Fibroblast of the aortic adventitia (primary cell): ENCODE data around the gene CRHR2. TPM values are rescaled to one million over a fixed set of nuclear protein-coding genes. Genes with fewer than 3 reads are reported as not detected.

Experiments
- DNase-seq: peaks from one replicate; pipeline ENCODE4 v3.0.0-alpha.2; 2010; ENCODE audit warnings: low read depth
- H3K4me3 ChIP-seq: 2 replicates; pipeline ENCODE4 v1.5.1; 2011; ENCODE audit warnings: low read depth, mild to moderate bottlenecking, control low read depth, low read length, moderate library complexity
- total RNA-seq: library from RNA; depleted of rRNA; stranded (reverse); fragments of >200 nt; gene quantifications from 2 replicates; pipeline ENCODE4 v1.2.3, GENCODE V29; 2012; ENCODE audit warnings: low replicate concordance
- TF ChIP-seq, protein P1 (sequence below): IDR thresholded peaks from 2 replicates; pipeline ENCODE4 v1.5.1; 2011; ENCODE audit warnings: mild to moderate bottlenecking, low read length, control low read depth, inconsistent platforms; ENCODE audit not compliant: insufficient read depth

CRHR2 gene
- total RNA-seq, 1 donor = not detected

DNA sequence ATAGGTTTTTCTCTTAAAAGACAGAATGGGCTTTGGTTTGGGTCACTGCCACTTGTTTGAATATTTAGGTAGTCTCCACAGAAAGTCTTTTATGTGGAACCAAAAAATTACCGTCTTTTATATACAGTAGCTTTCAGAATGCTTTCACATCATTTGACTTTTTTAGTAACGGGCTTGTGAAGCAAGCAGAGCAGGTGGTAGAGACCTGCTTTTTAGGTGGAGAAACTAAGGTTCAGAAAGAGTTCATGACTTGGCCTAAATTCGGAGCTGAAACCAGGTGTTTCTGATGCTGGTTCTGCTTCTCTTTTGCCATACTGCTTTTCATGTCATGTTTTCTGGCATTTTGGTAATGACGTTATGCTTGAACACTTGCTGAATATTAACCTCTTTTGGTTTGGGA lies 51.3 kb downstream of the CRHR2 start:
- H3K4me3 ChIP-seq = no peak overlapping the region
- no peak for DNase-seq
- TF ChIP-seq, protein P1, sequence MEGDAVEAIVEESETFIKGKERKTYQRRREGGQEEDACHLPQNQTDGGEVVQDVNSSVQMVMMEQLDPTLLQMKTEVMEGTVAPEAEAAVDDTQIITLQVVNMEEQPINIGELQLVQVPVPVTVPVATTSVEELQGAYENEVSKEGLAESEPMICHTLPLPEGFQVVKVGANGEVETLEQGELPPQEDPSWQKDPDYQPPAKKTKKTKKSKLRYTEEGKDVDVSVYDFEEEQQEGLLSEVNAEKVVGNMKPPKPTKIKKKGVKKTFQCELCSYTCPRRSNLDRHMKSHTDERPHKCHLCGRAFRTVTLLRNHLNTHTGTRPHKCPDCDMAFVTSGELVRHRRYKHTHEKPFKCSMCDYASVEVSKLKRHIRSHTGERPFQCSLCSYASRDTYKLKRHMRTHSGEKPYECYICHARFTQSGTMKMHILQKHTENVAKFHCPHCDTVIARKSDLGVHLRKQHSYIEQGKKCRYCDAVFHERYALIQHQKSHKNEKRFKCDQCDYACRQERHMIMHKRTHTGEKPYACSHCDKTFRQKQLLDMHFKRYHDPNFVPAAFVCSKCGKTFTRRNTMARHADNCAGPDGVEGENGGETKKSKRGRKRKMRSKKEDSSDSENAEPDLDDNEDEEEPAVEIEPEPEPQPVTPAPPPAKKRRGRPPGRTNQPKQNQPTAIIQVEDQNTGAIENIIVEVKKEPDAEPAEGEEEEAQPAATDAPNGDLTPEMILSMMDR = no peak

- no peak for DNase-seq
- TF ChIP-seq, protein P1 = no peak
- H3K4me3 ChIP-seq = no peak overlapping the region
These were observed 55.2 kb downstream of the CRHR2 start for GRCh38 chr7:30627026-30627425.

- TF ChIP-seq, protein P1 = no peak
- DNase-seq = no peak
These were observed 57.0 kb downstream of the CRHR2 start for GRCh38 chr7:30625283-30625682.

DNA sequence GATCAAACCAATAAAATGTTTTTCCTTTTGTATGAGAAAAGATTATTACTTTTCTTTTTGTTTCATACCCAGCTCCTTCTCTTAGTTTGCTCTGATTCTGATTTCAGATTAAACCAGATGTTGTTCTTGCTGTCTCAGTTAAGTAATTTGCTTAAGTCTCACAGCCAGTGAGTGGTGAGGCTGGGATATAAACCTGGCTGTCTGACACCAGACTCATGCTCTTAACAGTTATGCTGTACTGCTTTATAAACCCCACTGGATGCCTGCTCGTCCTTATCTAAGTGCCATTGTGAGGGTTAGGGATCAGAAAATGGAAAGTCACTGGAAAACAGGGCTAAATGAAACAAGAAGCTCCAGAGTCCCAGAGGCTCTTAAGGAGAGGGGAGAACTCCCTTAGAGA lies 63.3 kb downstream of the CRHR2 start:
- TF ChIP-seq, protein P1 = no peak
- no peak overlapping the region for H3K4me3 ChIP-seq
- DNase-seq = no peak

More at GRCh38 chr7:30625283-30625682, 57.0 kb downstream of the CRHR2 start:
- no peak overlapping the region for H3K4me3 ChIP-seq

GRCh38 chr7:30618080-30618676 lies 64.1 kb downstream of the CRHR2 start:
- DNase-seq = no peak
- H3K4me3 ChIP-seq = no peak overlapping the region
- TF ChIP-seq, protein P1 = no peak

DNA sequence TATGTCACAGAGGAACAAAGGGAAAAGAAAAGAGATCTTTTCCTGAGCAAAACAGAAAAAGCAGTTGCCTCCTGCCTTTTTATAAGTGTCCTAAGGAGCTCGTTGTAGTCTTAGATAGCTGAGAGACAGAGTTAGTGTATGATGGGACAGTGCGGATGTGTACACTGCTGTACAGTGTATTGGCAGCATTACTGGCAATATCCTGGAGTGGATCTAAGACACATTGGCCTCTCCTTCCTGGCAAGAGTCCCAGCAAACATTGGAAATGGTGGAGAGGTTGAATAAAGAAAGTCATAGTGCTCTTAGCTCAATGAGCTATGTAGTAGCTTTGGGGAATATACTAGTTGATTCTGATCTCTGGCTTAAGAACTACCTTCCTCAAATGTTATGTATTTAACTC lies 64.9 kb downstream of the CRHR2 start:
- TF ChIP-seq, protein P1 = no peak
- no peak for DNase-seq
- no peak overlapping the region for H3K4me3 ChIP-seq

DNA sequence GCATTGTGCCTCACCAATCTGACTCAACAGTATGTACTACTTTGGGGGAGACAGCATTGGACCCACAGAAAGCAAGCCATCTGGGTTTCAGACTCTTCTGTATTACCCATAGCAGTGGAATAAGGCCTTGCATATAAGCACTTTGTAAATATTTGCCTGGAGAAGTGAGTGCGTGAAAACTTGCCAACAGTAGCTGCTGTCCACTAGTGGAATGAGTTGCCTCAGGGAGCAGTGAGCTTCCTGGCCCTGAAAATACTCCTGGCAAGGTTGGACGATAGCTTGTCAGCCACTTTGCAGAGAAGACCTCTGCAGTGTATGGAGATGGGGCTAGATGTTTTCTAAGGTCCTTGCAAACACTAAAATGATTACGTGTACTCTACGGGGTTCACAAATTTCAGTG lies 65.9 kb downstream of the CRHR2 start:
- H3K4me3 ChIP-seq = no peak overlapping the region
- TF ChIP-seq, protein P1 = no peak
- no peak for DNase-seq
